GM23338 (cell line): ENCODE data around the gene DCLK2. TPM values are rescaled to one million over a fixed set of nuclear protein-coding genes. Genes with fewer than 3 reads are reported as not detected.
"Not testable (repeated sequence)": the region's sequence is repeated elsewhere in the genome, so short reads cannot be mapped to it uniquely, and the experiment has no call there.

Experiments used
- ATAC-seq: fragments of 200-7000 bp; cut with Tn5 transposase; 3 replicates; pipeline ENCODE4 v1.9.1; 2020
- DNase-seq: peaks from one replicate; pipeline ENCODE4 v3.0.0-alpha.2; 2015; ENCODE audit warnings: low spot score
- H2AFZ ChIP-seq: fragments of 200-600 bp; sonication (generic); 2 replicates; pipeline ENCODE4 v1.8.0; 2016; ENCODE audit warnings: antibody characterized with exemption, mild to moderate bottlenecking, moderate library complexity
- H3F3A ChIP-seq: fragments of 200-600 bp; sonication (generic); replicated peaks from 2 replicates; pipeline ENCODE4 v1.8.0; 2017; ENCODE audit warnings: antibody characterized with exemption, mixed run types, low read depth
- H3K27ac ChIP-seq: fragments of 200-600 bp; sonication (generic); 2 replicates; pipeline ENCODE4 v1.6.1; 2016; ENCODE audit warnings: low read depth
- H3K27me3 ChIP-seq: fragments of 200-600 bp; sonication (generic); 2 replicates; pipeline ENCODE4 v1.8.0; 2016; ENCODE audit warnings: mild to moderate bottlenecking, mixed run types, moderate library complexity; ENCODE audit not compliant: insufficient read depth
- H3K36me3 ChIP-seq: fragments of 200-600 bp; sonication (generic); 2 replicates; pipeline ENCODE4 v1.8.0; 2016; ENCODE audit warnings: mild to moderate bottlenecking; ENCODE audit not compliant: insufficient read depth
- H3K4me1 ChIP-seq: fragments of 200-600 bp; sonication (generic); 2 replicates; pipeline ENCODE4 v1.8.0; 2016; ENCODE audit warnings: mild to moderate bottlenecking, moderate library complexity; ENCODE audit not compliant: insufficient read depth
- H3K4me2 ChIP-seq: fragments of 200-600 bp; sonication (generic); 2 replicates; pipeline ENCODE4 v1.7.1; 2017; ENCODE audit warnings: mixed run types
- H3K4me3 ChIP-seq: fragments of 200-600 bp; sonication (generic); 2 replicates; pipeline ENCODE4 v1.6.1; 2016; ENCODE audit warnings: mixed run types
- H3K79me2 ChIP-seq: fragments of 200-600 bp; sonication (generic); replicated peaks from 2 replicates; pipeline ENCODE4 v1.8.0; 2017; ENCODE audit warnings: mild to moderate bottlenecking; ENCODE audit not compliant: insufficient read depth
- H3K9me2 ChIP-seq: fragments of 200-600 bp; sonication (generic); 2 replicates; pipeline ENCODE4 v1.8.0; 2017; ENCODE audit not compliant: insufficient read depth
- H4K20me1 ChIP-seq: fragments of 200-600 bp; sonication (generic); replicated peaks from 2 replicates; pipeline ENCODE4 v1.8.0; 2017; ENCODE audit warnings: mild to moderate bottlenecking; ENCODE audit not compliant: insufficient read depth
- H3K27ac Mint-ChIP-seq: 2 replicates; pipeline ENCODE4 v1.8.0; 2020; ENCODE audit warnings: inconsistent platforms, mild to moderate bottlenecking, moderate library complexity, mixed read lengths
- H3K27me3 Mint-ChIP-seq: 3 replicates; pipeline ENCODE4 v1.8.0; 2022; ENCODE audit warnings: low read depth, mild to moderate bottlenecking, moderate library complexity, mixed read lengths, inconsistent platforms; ENCODE audit not compliant: insufficient read depth, poor library complexity
- H3K36me3 Mint-ChIP-seq: 3 replicates; pipeline ENCODE4 v1.8.0; 2021; ENCODE audit warnings: low read depth, mild to moderate bottlenecking, inconsistent platforms, moderate library complexity, mixed read lengths
- H3K4me1 Mint-ChIP-seq: 3 replicates; pipeline ENCODE4 v1.8.0; 2020; ENCODE audit warnings: mild to moderate bottlenecking, inconsistent platforms, mixed read lengths
- H3K4me3 Mint-ChIP-seq: 3 replicates; pipeline ENCODE4 v1.8.0; 2021; ENCODE audit warnings: moderate library complexity, mild to moderate bottlenecking, inconsistent platforms, mixed read lengths
- H3K9me3 Mint-ChIP-seq: 3 replicates; pipeline ENCODE4 v1.8.0; 2020; ENCODE audit warnings: moderate library complexity, mild to moderate bottlenecking, inconsistent platforms, mixed read lengths
- CREB1 ChIP-seq: fragments of 250-450 bp; sonication (Bioruptor Pico); IDR thresholded peaks from 2 replicates; pipeline ENCODE4 v1.5.0; 2020; ENCODE audit warnings: low read depth, mild to moderate bottlenecking, moderate library complexity
- CTCF ChIP-seq, 2 experiments: fragments of 200-600 bp in 1 of 2; sonication (generic) in 1 of 2; conservative IDR thresholded peaks; 2 replicates each; pipeline versions ENCODE4 v1.5.1 to v1.6.1; 2016 to 2017; ENCODE audit warnings: antibody characterized with exemption in 2 of 2, low read depth in 2 of 2, mild to moderate bottlenecking in 2 of 2, moderate library complexity in 1 of 2
- ETS1 ChIP-seq: IDR thresholded peaks from 2 replicates; pipeline ENCODE4 v1.6.1; 2016; ENCODE audit warnings: antibody characterized with exemption
- EZH2 ChIP-seq: fragments of 200-600 bp; sonication (generic); IDR thresholded peaks from one replicate; pipeline ENCODE4 v1.8.0; 2017; ENCODE audit warnings: antibody characterized with exemption, mild to moderate bottlenecking, low read depth; ENCODE audit not compliant: unreplicated experiment
- EZH2phosphoT487 ChIP-seq: fragments of 200-600 bp; sonication (generic); IDR thresholded peaks from one replicate; pipeline ENCODE4 v1.8.1; 2018; ENCODE audit warnings: antibody characterized with exemption; ENCODE audit not compliant: unreplicated experiment
- JUNB ChIP-seq: IDR thresholded peaks from one replicate; pipeline ENCODE4 v1.6.1; 2016; ENCODE audit warnings: antibody characterized with exemption; ENCODE audit not compliant: unreplicated experiment
- NANOG ChIP-seq: IDR thresholded peaks from 2 replicates; pipeline ENCODE4 v1.6.1; 2016; ENCODE audit warnings: antibody characterized with exemption, borderline replicate concordance
- POLR2AphosphoS5 ChIP-seq: IDR thresholded peaks from 2 replicates; pipeline ENCODE4 v1.6.1; 2016; ENCODE audit warnings: antibody characterized with exemption, low read depth
- STAT1 ChIP-seq: IDR thresholded peaks from one replicate; pipeline ENCODE4 v1.6.1; 2016; ENCODE audit warnings: antibody characterized with exemption; ENCODE audit not compliant: unreplicated experiment
- ZNF114 ChIP-seq: fragments of 250-450 bp; sonication (Bioruptor Pico); IDR thresholded peaks from 2 replicates; pipeline ENCODE4 v1.5.0; 2020; ENCODE audit warnings: mild to moderate bottlenecking, moderate library complexity
- ZNF331 ChIP-seq: fragments of 250-450 bp; sonication (Bioruptor Pico); IDR thresholded peaks from 2 replicates; pipeline ENCODE4 v1.5.0; 2020; ENCODE audit warnings: low read depth, mild to moderate bottlenecking, moderate library complexity
- ZNF462 ChIP-seq: fragments of 250-450 bp; sonication (Bioruptor Pico); IDR thresholded peaks from 2 replicates; pipeline ENCODE4 v1.5.0; 2020; ENCODE audit warnings: mild to moderate bottlenecking, moderate library complexity
- polyA plus RNA-seq: library from polyadenylated mRNA; unstranded; fragments of >200 nt; fragmentation: Nextera tagmentation; extraction: Ambion mirVana; gene quantifications from 2 replicates; pipeline ENCODE4 v1.2.1, GENCODE V29; 2016
- total RNA-seq: library from RNA; depleted of rRNA; stranded (reverse); fragments of >200 nt; shearing (Covaris generic); gene quantifications from 2 replicates; pipeline ENCODE4 v1.2.3, GENCODE V29; 2014

DCLK2 gene
- total and polyA plus RNA-seq, 2 experiments from 2014 or later = 0.49 TPM; not detected in 1

GRCh38 chr4:150192986-150193385 is 114.7 kb downstream of the DCLK2 start (continued):
- TF ChIP-seq ZNF462 (CRISPR knock-in tag) (no peak), EZH2 (no peak), POLR2AphosphoS5 (no peak), NANOG (no peak), JUNB (no peak), ETS1 (no peak), EZH2phosphoT487 (no peak), CTCF (conservative IDR thresholded peaks at IDR 0.05; ENCODE audit: low read depth in 2 of 2) (no peak), ZNF114 (no peak), ZNF331 (CRISPR knock-in tag) (no peak), STAT1 (no peak), CREB1 (no peak)

GRCh38 chr4:150197256-150197655 is 119.0 kb downstream of the DCLK2 start:
- H3K36me3 ChIP-seq, H3F3A ChIP-seq: not testable (repeated sequence)

More at GRCh38 chr4:150197256-150197655, 119.0 kb downstream of the DCLK2 start:
- H3K4me2 ChIP-seq, ATAC-seq, H3K4me3 ChIP-seq, H3K4me1 Mint-ChIP-seq, DNase-seq, H3K36me3 Mint-ChIP-seq, H3K27me3 Mint-ChIP-seq, H3K79me2 ChIP-seq, H3K9me2 ChIP-seq, H3K27ac Mint-ChIP-seq, H3K27me3 ChIP-seq, H3K4me1 ChIP-seq, H3K9me3 Mint-ChIP-seq, H2AFZ ChIP-seq, H3K27ac ChIP-seq, H4K20me1 ChIP-seq, H3K4me3 Mint-ChIP-seq: not testable (repeated sequence)
